DMS 273 treated with DMSO at 0.1 percent for 48 hours (cell line): ENCODE measurements around the gene TENM3.

Source experiments
- DNase-seq: peaks from one replicate; lab custom pipeline; 2025; lab: John Stamatoyannopoulos, UW

Gene TENM3

GRCh38 chr4:182254026-182254780 is 11.0 kb downstream of the TENM3 start:
- no peak for DNase-seq

- DNase-seq: no peak
Observed at GRCh38 chr4:182255441-182256190, 12.4 kb downstream of the TENM3 start.

- no peak for DNase-seq
Observed at GRCh38 chr4:182257016-182257415, 13.8 kb downstream of the TENM3 start.

GRCh38 chr4:182257503-182257902 is 14.3 kb downstream of the TENM3 start:
- DNase-seq: no peak

GRCh38 chr4:182258441-182259000 is 15.3 kb downstream of the TENM3 start:
- no peak for DNase-seq

GRCh38 chr4:182261651-182262223 is 18.5 kb downstream of the TENM3 start:
- no peak for DNase-seq

GRCh38 chr4:182263562-182263961 is 20.4 kb downstream of the TENM3 start:
- DNase-seq: no peak

- DNase-seq: no peak
Observed at GRCh38 chr4:182264139-182264752, 21.0 kb downstream of the TENM3 start.

- DNase-seq: no peak
Observed at GRCh38 chr4:182265881-182266280, 22.7 kb downstream of the TENM3 start.

GRCh38 chr4:182267048-182267447 is 23.8 kb downstream of the TENM3 start:
- no peak for DNase-seq

- DNase-seq: no peak
Observed at GRCh38 chr4:182268966-182269365, 25.8 kb downstream of the TENM3 start.

- no peak for DNase-seq
Observed at GRCh38 chr4:182271731-182272130, 28.5 kb downstream of the TENM3 start.

GRCh38 chr4:182272151-182272550 is 28.9 kb downstream of the TENM3 start:
- no peak for DNase-seq

GRCh38 chr4:182273191-182273935 is 30.2 kb downstream of the TENM3 start:
- no peak for DNase-seq

- DNase-seq: no peak
Observed at GRCh38 chr4:182276210-182277109, 33.3 kb downstream of the TENM3 start.

GRCh38 chr4:182277377-182277776 is 34.2 kb downstream of the TENM3 start:
- no peak for DNase-seq

- DNase-seq: no peak
Observed at GRCh38 chr4:182278729-182279128, 35.5 kb downstream of the TENM3 start.

GRCh38 chr4:182280436-182281111 is 37.4 kb downstream of the TENM3 start:
- no peak for DNase-seq

GRCh38 chr4:182286035-182286434 is 42.8 kb downstream of the TENM3 start:
- DNase-seq: no peak

GRCh38 chr4:182286931-182287330 is 43.7 kb downstream of the TENM3 start:
- no peak for DNase-seq
